Measurements from ENCODE around the gene CSMD2. TPM values are rescaled to one million over a fixed set of nuclear protein-coding genes. Genes with fewer than 3 reads are reported as not detected.

The CSMD2 gene
- total and polyA plus RNA-seq, 2 of the 4 experiments (the other 2 are of a cell fraction), result under 0.01 to 0.36 TPM

- WGBS, 2 experiments (ENCODE audit: extremely low coverage in 2 of 2, insufficient read length in 1 of 2), result 33% methylated on average over 8 of the region's 14 CpGs; no CpG with 5 or more reads in 1 of the 2 experiments
- no peak for ATAC-seq (ENCODE audit: low read depth)
- H2AK9ac ChIP-seq (replicated peaks; ENCODE audit: low read depth, low read length, poor library complexity), result no peak overlapping the region
- no peak overlapping the region for H3K18ac ChIP-seq (ENCODE audit: low read depth, low read length)
- H4K5ac ChIP-seq (ENCODE audit: low read depth, low read length), result no peak overlapping the region
- ChIA-PET POLR2A (ENCODE audit: unreplicated experiment) (no interaction called here), CTCF (no interaction called here)
- H3K23ac ChIP-seq (ENCODE audit: low read depth, low read length), result no peak overlapping the region
- H3K4me3 ChIP-seq (ENCODE audit: insufficient read depth, low read depth, low read length), result no peak overlapping the region
- no peak overlapping the region for H2AFZ ChIP-seq (replicated peaks; ENCODE audit: low read length, poor library complexity)
- H3K9ac ChIP-seq (ENCODE audit: low read depth, low read length), result no peak overlapping the region
- no peak overlapping the region for H4K8ac ChIP-seq (ENCODE audit: low read depth in 2 of 2, low read length in 2 of 2)
- H2BK120ac ChIP-seq (ENCODE audit: low read depth, low read length), result no peak overlapping the region
- no peaks in the 10 kb centered on the region for H3K27me3 ChIP-seq (ENCODE audit: control insufficient read depth, insufficient read depth, low read length)
- H3K4me1 ChIP-seq (ENCODE audit: control insufficient read depth, insufficient read depth, low read length), result no peaks in the 10 kb centered on the region
- H4K91ac ChIP-seq (ENCODE audit: insufficient read depth, low read depth, low read length), result no peak overlapping the region
- H4K20me1 ChIP-seq (ENCODE audit: insufficient read depth, low read length), result no peaks in the 10 kb centered on the region
- peaks cover 25% of the 10 kb centered on the region for H3K9me3 ChIP-seq (ENCODE audit: control insufficient read depth, insufficient read depth, low read length)
- H3K14ac ChIP-seq (replicated peaks; ENCODE audit: low read depth, low read length), result no peak overlapping the region
- H3K4ac ChIP-seq (ENCODE audit: low read depth, low read length), result no peak overlapping the region
- TF ChIP-seq NFE2L2 (IDR thresholded peaks at IDR 0.05; ENCODE audit: low read depth, low read length), result no peak
- no peak for TF ChIP-seq CTCF (conservative IDR thresholded peaks at IDR 0.05; ENCODE audit: low read depth, low read length)
- no peak for TF ChIP-seq CHD1 (IDR thresholded peaks at IDR 0.05; ENCODE audit: low read depth, low read length)
- no peak for TF ChIP-seq USF2 (IDR thresholded peaks at IDR 0.05; ENCODE audit: low read depth, low read length)
- no peak for TF ChIP-seq RFX5 (IDR thresholded peaks at IDR 0.05; ENCODE audit: low read depth, low read length)
- no peak for TF ChIP-seq FOS (IDR thresholded peaks at IDR 0.05; ENCODE audit: low read depth, low read length)
- no peak for TF ChIP-seq MXI1 (IDR thresholded peaks at IDR 0.05; ENCODE audit: borderline replicate concordance, low read depth, low read length)
- TF ChIP-seq RAD21 (IDR thresholded peaks at IDR 0.05; ENCODE audit: low read length), result no peak
- no peak for TF ChIP-seq POLR2A (IDR thresholded peaks at IDR 0.05; ENCODE audit: low read depth, low read length)
- TF ChIP-seq ELK1 (IDR thresholded peaks at IDR 0.05; ENCODE audit: borderline replicate concordance, low read depth, low read length), result no peak
- no peak for TF ChIP-seq RCOR1 (IDR thresholded peaks at IDR 0.05; ENCODE audit: insufficient replicate concordance, low read length)
- no peak for TF ChIP-seq MAZ (IDR thresholded peaks at IDR 0.05; ENCODE audit: borderline replicate concordance, low read depth, low read length)
- no peak for TF ChIP-seq MAFK (IDR thresholded peaks at IDR 0.05; ENCODE audit: low read depth, low read length)
- TF ChIP-seq CEBPB (IDR thresholded peaks at IDR 0.05; ENCODE audit: low read depth, low read length), result no peak
- no peak for TF ChIP-seq SMC3 (IDR thresholded peaks at IDR 0.05; ENCODE audit: low read depth, low read length)
- no peak overlapping the region for H2BK20ac ChIP-seq (ENCODE audit: low read depth, low read length)
- no peak overlapping the region for H2BK15ac ChIP-seq (ENCODE audit: low read depth, low read length)
- H3K56ac ChIP-seq (ENCODE audit: extremely low read depth, insufficient read depth, low read length), result no peak overlapping the region
- H3K36me3 ChIP-seq (ENCODE audit: control insufficient read depth, insufficient read depth, low read length), result no peaks in the 10 kb centered on the region
- H3K4me2 ChIP-seq (ENCODE audit: low read depth, low read length), result no peak overlapping the region
- intact Hi-C loops (cut with micrococcal nuclease) (no loop called here), in situ Hi-C loops (cut with MboI; ENCODE audit: low sequenced_read_pairs) (no loop called here), dilution Hi-C loops (cut with HindIII; ENCODE audit: low sequenced_read_pairs, unreplicated experiment) (no loop called here)
- no peak for DNase-seq
- BruUV-seq (replicated peaks), result no TSS peak
- no peak overlapping the region for H2BK5ac ChIP-seq (ENCODE audit: low read depth, low read length, poor library complexity, severe bottlenecking)
- no peaks in the 10 kb centered on the region for H3K79me1 ChIP-seq (ENCODE audit: low read depth in 1 of 2, low read length in 2 of 2)
- H3K27ac ChIP-seq (ENCODE audit: insufficient read depth, low read length), result no peak overlapping the region
- H3K9me1 ChIP-seq (ENCODE audit: insufficient read depth, low read length), result no peaks in the 10 kb centered on the region
- no peak overlapping the region for H2AK5ac ChIP-seq (ENCODE audit: low read depth, low read length)
Observed at GRCh38 chr1:33864460-33865389, 300.3 kb downstream of the CSMD2 start.
